Thoracic aorta (tissue), 2 donors: ENCODE data around the gene HOXD8. TPM values are rescaled to one million over a fixed set of nuclear protein-coding genes. Genes with fewer than 3 reads are reported as not detected.

Experiments
- ATAC-seq: fragments of 150-250 bp; one replicate; pipeline ENCODE4 v1.8.0; 2017; ENCODE audit warnings: low read depth; ENCODE audit not compliant: insufficient number of reproducible peaks, low FRiP score
- DNase-seq: peaks from one replicate; pipeline ENCODE4 v3.0.0-alpha.2; 2020; ENCODE audit warnings: low spot score
- H3K27ac ChIP-seq, 2 donors: fragments of 200-600 bp; sonication (generic); 1 replicate in 1 of 2; 2 replicates in 1 of 2; pipeline ENCODE4 v1.5.1; 2016; ENCODE audit warnings: mild to moderate bottlenecking in 2 of 2, moderate library complexity in 2 of 2
- H3K27me3 ChIP-seq: fragments of 200-600 bp; sonication (generic); replicated peaks from 2 replicates; pipeline ENCODE4 v1.6.0; 2016; ENCODE audit warnings: mild to moderate bottlenecking; ENCODE audit not compliant: insufficient read depth
- H3K36me3 ChIP-seq: fragments of 200-600 bp; sonication (generic); one replicate; pipeline ENCODE4 v1.5.1; 2016
- H3K4me1 ChIP-seq, 2 donors: fragments of 200-600 bp; sonication (generic); 1 replicate in 1 of 2; 2 replicates in 1 of 2; pipeline versions ENCODE4 v1.5.1 to v1.6.0; 2016; ENCODE audit warnings: low read depth in 2 of 2, mild to moderate bottlenecking in 1 of 2; ENCODE audit not compliant: control insufficient read depth in 1 of 2
- H3K4me3 ChIP-seq: fragments of 200-600 bp; sonication (generic); 2 replicates; pipeline ENCODE4 v1.5.1; 2016; ENCODE audit warnings: mild to moderate bottlenecking
- H3K9me3 ChIP-seq: fragments of 200-600 bp; sonication (generic); 2 replicates; pipeline ENCODE4 v1.5.1; 2016
- CTCF ChIP-seq: fragments of 200-600 bp; sonication (generic); IDR thresholded peaks from one replicate; pipeline ENCODE4 v1.5.1; 2019; ENCODE audit warnings: antibody characterized with exemption
- total RNA-seq, 2 donors: library from RNA; depleted of rRNA; stranded (reverse); fragments of >200 nt; gene quantifications; one replicate each; pipeline versions ENCODE4 v1.1.0 to v1.2.3, GENCODE V29; 2016

Gene HOXD8
- total RNA-seq, 2 donors from 2014 or later: 3.9 to 11.2 TPM

- no peaks in the 10 kb centered on the region for H3K9me3 ChIP-seq
- H3K27me3 ChIP-seq: no peaks in the 10 kb centered on the region
- peak overlapping the region; percentile 44 for H3K4me3 ChIP-seq
- DNase-seq (no peak), ATAC-seq (no peak)
- H3K4me1 ChIP-seq: peaks cover 3 to 30% of the 10 kb centered on the region in 2 donors
- no peak for TF ChIP-seq CTCF
- H3K27ac ChIP-seq: no peak overlapping the region
- peaks cover 2% of the 10 kb centered on the region for H3K36me3 ChIP-seq
These were observed 30.3 kb downstream of the HOXD8 start for GRCh38 chr2:176159663-176160250.

- DNase-seq: no peak
- Histone ChIP-seq H3K4me1 (peaks cover 3 to 30% of the 10 kb centered on the region in 2 donors), H3K9me3 (no peaks in the 10 kb centered on the region), H3K4me3 (peak overlapping the region; percentile 44), H3K27ac (no peak overlapping the region), H3K36me3 (no peaks in the 10 kb centered on the region), H3K27me3 (no peaks in the 10 kb centered on the region)
- no peak for ATAC-seq
- no peak for TF ChIP-seq CTCF
These were observed 30.9 kb downstream of the HOXD8 start for GRCh38 chr2:176160251-176160985.

GRCh38 chr2:176160986-176161824 lies 31.7 kb downstream of the HOXD8 start:
- H3K4me3 ChIP-seq: peak overlapping the region; percentile 44
- no peaks in the 10 kb centered on the region for H3K36me3 ChIP-seq
- DNase-seq (no peak), ATAC-seq (no peak)
- H3K4me1 ChIP-seq: peaks cover 3 to 30% of the 10 kb centered on the region in 2 donors
- H3K9me3 ChIP-seq: no peaks in the 10 kb centered on the region
- TF ChIP-seq CTCF: no peak
- no peak overlapping the region for H3K27ac ChIP-seq
- H3K27me3 ChIP-seq: no peaks in the 10 kb centered on the region

GRCh38 chr2:176161825-176162626 lies 32.5 kb downstream of the HOXD8 start:
- no peak for TF ChIP-seq CTCF
- H3K4me3 ChIP-seq: peak overlapping the region; percentile 26
- H3K36me3 ChIP-seq: no peaks in the 10 kb centered on the region
- H3K27me3 ChIP-seq: no peaks in the 10 kb centered on the region
- no peak for DNase-seq
- ATAC-seq: no peak
- H3K27ac ChIP-seq: no peak overlapping the region
- H3K4me1 ChIP-seq: peaks cover 3 to 30% of the 10 kb centered on the region in 2 donors
- no peaks in the 10 kb centered on the region for H3K9me3 ChIP-seq
